IMR-90 (cell line): ENCODE results near the gene KCNMA1. TPM values are rescaled to one million over a fixed set of nuclear protein-coding genes. Genes with fewer than 3 reads are reported as not detected.

Experiments used
- ATAC-seq: fragments of 200-7000 bp; cut with Tn5 transposase; 2 replicates; pipeline ENCODE4 v1.9.1; 2020; ENCODE audit warnings: low read depth, mild to moderate bottlenecking, moderate library complexity
- BruUV-seq: library from RNA; stranded (reverse); fragments of 400-500 nt; replicated peaks from 2 replicates; lab custom pipeline; 2021; lab: Mats Ljungman, UMichigan
- CTCF ChIA-PET: fragments of 300-600 bp; formaldehyde crosslinking; extraction: SDS; loops from one replicate; lab custom pipeline; 2021; ENCODE audit warnings: antibody characterized with exemption; lab: Yijun Ruan, JAX
- POLR2A ChIA-PET: fragments of 300-600 bp; sonication (Branson Sonifier 250); formaldehyde crosslinking; loops from one replicate; lab custom pipeline; 2022; ENCODE audit warnings: antibody characterized with exemption; ENCODE audit not compliant: unreplicated experiment; lab: Charles Lee
- DNase-seq: peaks from one replicate; pipeline ENCODE4 v3.0.0; 2013
- H2AFZ ChIP-seq: replicated peaks from 2 replicates; pipeline ENCODE3; 2013; ENCODE audit warnings: low read length, mild to moderate bottlenecking; ENCODE audit not compliant: poor library complexity
- H2AK5ac ChIP-seq: 2 replicates; pipeline ENCODE4 v1.6.1; 2013; ENCODE audit warnings: low read depth, low read length, inconsistent platforms
- H2AK9ac ChIP-seq: replicated peaks from 2 replicates; pipeline ENCODE3; 2013; ENCODE audit warnings: mild to moderate bottlenecking, low read depth, low read length, moderate library complexity; ENCODE audit not compliant: poor library complexity
- H2BK120ac ChIP-seq: 2 replicates; pipeline ENCODE4 v1.6.1; 2013; ENCODE audit warnings: low read depth, low read length, inconsistent platforms
- H2BK15ac ChIP-seq: 3 replicates; pipeline ENCODE4 v1.6.1; 2013; ENCODE audit warnings: low read depth, low read length, inconsistent platforms
- H2BK20ac ChIP-seq: 2 replicates; pipeline ENCODE4 v1.6.1; 2013; ENCODE audit warnings: low read depth, mild to moderate bottlenecking, inconsistent platforms, low read length, moderate library complexity
- H2BK5ac ChIP-seq: 2 replicates; pipeline ENCODE4 v1.6.1; 2013; ENCODE audit warnings: mild to moderate bottlenecking, low read depth, low read length, inconsistent platforms; ENCODE audit not compliant: poor library complexity, severe bottlenecking
- H3K14ac ChIP-seq: replicated peaks from 2 replicates; pipeline ENCODE4 v1.6.1; 2013; ENCODE audit warnings: low read depth, low read length, inconsistent platforms
- H3K18ac ChIP-seq: 2 replicates; pipeline ENCODE4 v1.6.1; 2013; ENCODE audit warnings: low read depth, low read length, control low read depth
- H3K23ac ChIP-seq: 2 replicates; pipeline ENCODE4 v1.6.1; 2013; ENCODE audit warnings: low read depth, low read length, inconsistent platforms
- H3K27ac ChIP-seq: 2 replicates; pipeline ENCODE4 v1.5.1; 2013; ENCODE audit warnings: mild to moderate bottlenecking, control low read depth, low read length; ENCODE audit not compliant: insufficient read depth
- H3K27me3 ChIP-seq: 2 replicates; pipeline ENCODE4 v1.6.1; 2013; ENCODE audit warnings: low read length; ENCODE audit not compliant: control insufficient read depth, insufficient read depth
- H3K36me3 ChIP-seq: 2 replicates; pipeline ENCODE4 v1.6.1; 2013; ENCODE audit warnings: low read length, mixed read lengths; ENCODE audit not compliant: control insufficient read depth, insufficient read depth
- H3K4ac ChIP-seq: 2 replicates; pipeline ENCODE4 v1.6.1; 2013; ENCODE audit warnings: low read depth, low read length, inconsistent platforms
- H3K4me1 ChIP-seq: 2 replicates; pipeline ENCODE4 v1.6.1; 2013; ENCODE audit warnings: low read length, mixed read lengths; ENCODE audit not compliant: control insufficient read depth, insufficient read depth
- H3K4me2 ChIP-seq: 2 replicates; pipeline ENCODE4 v1.6.1; 2013; ENCODE audit warnings: low read depth, mild to moderate bottlenecking, control low read depth, low read length, moderate library complexity
- H3K4me3 ChIP-seq: 2 replicates; pipeline ENCODE4 v1.5.1; 2013; ENCODE audit warnings: low read depth, mild to moderate bottlenecking, control low read depth, low read length, moderate library complexity; ENCODE audit not compliant: insufficient read depth
- H3K56ac ChIP-seq: 2 replicates; pipeline ENCODE4 v1.6.1; 2013; ENCODE audit warnings: low read length, inconsistent platforms; ENCODE audit not compliant: insufficient read depth; ENCODE audit errors: extremely low read depth
- H3K79me1 ChIP-seq, 2 experiments: 2 replicates each; pipeline ENCODE4 v1.6.1; 2013; ENCODE audit warnings: low read length in 2 of 2, inconsistent platforms in 1 of 2, low read depth in 1 of 2
- H3K9ac ChIP-seq: 2 replicates; pipeline ENCODE4 v1.6.1; 2013; ENCODE audit warnings: low read depth, low read length, control low read depth
- H3K9me1 ChIP-seq: 2 replicates; pipeline ENCODE4 v1.6.1; 2013; ENCODE audit warnings: low read length, inconsistent platforms; ENCODE audit not compliant: insufficient read depth
- H3K9me3 ChIP-seq: 2 replicates; pipeline ENCODE4 v1.6.1; 2013; ENCODE audit warnings: low read length; ENCODE audit not compliant: control insufficient read depth, insufficient read depth
- H4K20me1 ChIP-seq: 2 replicates; pipeline ENCODE4 v1.6.1; 2013; ENCODE audit warnings: low read length, inconsistent platforms; ENCODE audit not compliant: insufficient read depth
- H4K5ac ChIP-seq: 2 replicates; pipeline ENCODE4 v1.6.1; 2013; ENCODE audit warnings: mild to moderate bottlenecking, low read depth, low read length, control low read depth
- H4K8ac ChIP-seq, 2 experiments: 2 replicates each; pipeline ENCODE4 v1.6.1; 2013; ENCODE audit warnings: low read depth in 2 of 2, low read length in 2 of 2, control low read depth in 1 of 2, inconsistent platforms in 1 of 2
- H4K91ac ChIP-seq: 2 replicates; pipeline ENCODE4 v1.6.1; 2013; ENCODE audit warnings: low read depth, low read length, inconsistent platforms; ENCODE audit not compliant: insufficient read depth
- MXI1 ChIP-seq: IDR thresholded peaks from 2 replicates; pipeline ENCODE4 v1.6.1; 2012; ENCODE audit warnings: low read depth, mild to moderate bottlenecking, low read length, moderate library complexity, borderline replicate concordance
- RFX5 ChIP-seq: IDR thresholded peaks from 2 replicates; pipeline ENCODE4 v1.8.0; 2012; ENCODE audit warnings: low read depth, mild to moderate bottlenecking, low read length, moderate library complexity
- WGBS, 2 experiments: methylation state at CpG; one replicate each; pipeline versions ENCODE4 v1.1.5 to v1.1.7; 2013; ENCODE audit warnings: missing lambda C conversion rate in 2 of 2; ENCODE audit not compliant: insufficient read length in 1 of 2; ENCODE audit errors: extremely low coverage in 2 of 2; 5-methylcytosine and 5-hydroxymethylcytosine counted together
- dilution Hi-C: fragments of 300-500 bp; cut with HindIII; formaldehyde crosslinking; loops from one replicate; pipeline ENCODE4 v1.14.3; 2018; ENCODE audit warnings: low sequenced_read_pairs; ENCODE audit not compliant: unreplicated experiment
- in situ Hi-C: fragments of 300-500 bp; cut with MboI; formaldehyde crosslinking; loops from 3 replicates; pipeline ENCODE4 v1.14.3; 2019; ENCODE audit warnings: low sequenced_read_pairs, inconsistent platforms, mixed read lengths
- intact Hi-C: fragments of 100-400 bp; cut with micrococcal nuclease; formaldehyde crosslinking; loops from 2 replicates; pipeline ENCODE4 v1.10.0; 2022
- polyA plus RNA-seq, 3 experiments: library from polyadenylated mRNA; depleted of rRNA; stranded (reverse); fragments of >200 nt; gene quantifications; 2 replicates each; pipeline ENCODE4 v1.2.3, GENCODE V29; 2012; ENCODE audit warnings: low replicate concordance in 1 of 3
- total RNA-seq: library from RNA; depleted of rRNA; stranded (reverse); fragments of >200 nt; gene quantifications from 2 replicates; pipeline ENCODE4 v1.2.3, GENCODE V29; 2012

The KCNMA1 gene
- total and polyA plus RNA-seq, 2 of the 4 experiments (the other 2 are of a cell fraction), result 25.6 to 29.6 TPM

GRCh38 chr10:77622889-77623291 is 14.7 kb downstream of the KCNMA1 start:
- Histone ChIP-seq H3K4me3 (no peak overlapping the region), H3K4ac (no peak overlapping the region), H3K9me3 (no peaks in the 10 kb centered on the region), H3K23ac (no peak overlapping the region), H3K27me3 (no peaks in the 10 kb centered on the region), H3K18ac (no peak overlapping the region), H4K20me1 (no peaks in the 10 kb centered on the region), H2AK5ac (no peak overlapping the region), H3K79me1 (peaks cover 3 to 17% of the 10 kb centered on the region in 2 experiments; a peak in 2 of 4 replicates), H3K27ac (no peak overlapping the region), H2AK9ac (no peak overlapping the region), H4K5ac (no peak overlapping the region), H4K8ac (0 out of 4 replicates have a peak overlapping the region, but pooled peaks of 1 of the 2 experiments have one; percentile 10), H2BK20ac (no peak overlapping the region), H3K4me2 (no peak overlapping the region; the same call in 1 of the 2 replicates), H3K36me3 (no peaks in the 10 kb centered on the region), H4K91ac (no peak overlapping the region), H2BK15ac (no peak overlapping the region), H3K14ac (0 out of 2 replicates have a peak overlapping the region, but pooled peaks have one; percentile 14), H2BK120ac (no peak overlapping the region), H3K4me1 (no peaks in the 10 kb centered on the region), H2BK5ac (no peak overlapping the region), H3K56ac (no peak overlapping the region), H3K9me1 (no peaks in the 10 kb centered on the region), H2AFZ (no peak overlapping the region), H3K9ac (no peak overlapping the region)
- no peak for ATAC-seq
- intact Hi-C loops, result no loop called here
- DNase-seq, result no peak
- dilution Hi-C loops, result no loop called here
- CTCF ChIA-PET, result no interaction called here
- TF ChIP-seq MXI1 (no peak), RFX5 (no peak)
- WGBS, 2 experiments, result no CpG with 5 or more reads among the region's 4 CpGs
- POLR2A ChIA-PET, result no interaction called here
- in situ Hi-C loops, result no loop called here
- BruUV-seq, result no TSS peak
